Sigmoid colon (tissue), 4 donors: Measurements from ENCODE around the gene POC1B.

Experiments
- POLR2AphosphoS5 ChIP-seq, 4 donors: sonication (generic); formaldehyde crosslinking; IDR thresholded peaks; one replicate each; pipeline ENCODE4 v1.6.1; 2017; ENCODE audit warnings: antibody characterized with exemption in 4 of 4
- TF ChIP-seq, protein P1 (sequence below), 4 experiments: fragments of 450-650 bp in 3 of 4; fragments of 200-600 bp in 1 of 4; IDR thresholded peaks; one replicate each; pipeline ENCODE4 v1.5.1; 2016 to 2019; ENCODE audit warnings: antibody characterized with exemption in 4 of 4, mild to moderate bottlenecking in 3 of 4, moderate library complexity in 2 of 4

DNA sequence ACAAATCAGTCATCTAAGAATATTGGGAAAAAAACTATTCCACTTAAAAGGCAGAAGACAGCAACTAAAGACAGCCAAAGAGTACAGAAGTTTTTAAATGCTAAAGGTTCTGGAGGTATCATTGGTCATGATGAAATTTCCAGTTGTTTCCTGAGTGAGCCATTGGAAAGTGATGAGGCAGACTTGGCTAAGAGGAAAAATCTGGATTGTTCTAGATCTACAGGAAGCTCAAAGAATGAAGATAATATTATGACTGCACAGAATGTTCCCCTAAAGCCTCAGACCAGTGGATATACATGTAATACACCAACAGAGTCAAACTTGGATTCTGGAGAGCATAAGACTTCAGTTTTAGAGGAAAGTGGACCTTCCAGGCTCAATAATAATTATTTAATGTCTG is 24.1 kb downstream of the POC1B start:
- TF ChIP-seq, protein P1, sequence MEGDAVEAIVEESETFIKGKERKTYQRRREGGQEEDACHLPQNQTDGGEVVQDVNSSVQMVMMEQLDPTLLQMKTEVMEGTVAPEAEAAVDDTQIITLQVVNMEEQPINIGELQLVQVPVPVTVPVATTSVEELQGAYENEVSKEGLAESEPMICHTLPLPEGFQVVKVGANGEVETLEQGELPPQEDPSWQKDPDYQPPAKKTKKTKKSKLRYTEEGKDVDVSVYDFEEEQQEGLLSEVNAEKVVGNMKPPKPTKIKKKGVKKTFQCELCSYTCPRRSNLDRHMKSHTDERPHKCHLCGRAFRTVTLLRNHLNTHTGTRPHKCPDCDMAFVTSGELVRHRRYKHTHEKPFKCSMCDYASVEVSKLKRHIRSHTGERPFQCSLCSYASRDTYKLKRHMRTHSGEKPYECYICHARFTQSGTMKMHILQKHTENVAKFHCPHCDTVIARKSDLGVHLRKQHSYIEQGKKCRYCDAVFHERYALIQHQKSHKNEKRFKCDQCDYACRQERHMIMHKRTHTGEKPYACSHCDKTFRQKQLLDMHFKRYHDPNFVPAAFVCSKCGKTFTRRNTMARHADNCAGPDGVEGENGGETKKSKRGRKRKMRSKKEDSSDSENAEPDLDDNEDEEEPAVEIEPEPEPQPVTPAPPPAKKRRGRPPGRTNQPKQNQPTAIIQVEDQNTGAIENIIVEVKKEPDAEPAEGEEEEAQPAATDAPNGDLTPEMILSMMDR (IDR thresholded peaks at IDR 0.05) = no peak
- TF ChIP-seq POLR2AphosphoS5 (IDR thresholded peaks at IDR 0.05) = no peak
